CD4-positive, alpha-beta T cell treated with Interleukin-6 at 100 ng/mL for 8 hours (primary cell): ENCODE data around the gene MERTK.
"Not testable (repeated sequence)": the region's sequence is repeated elsewhere in the genome, so short reads cannot be mapped to it uniquely, and the experiment has no call there.

Source experiments
- DNase-seq: peaks from one replicate; pipeline ENCODE4 v3.0.0-alpha.2; 2020; ENCODE audit warnings: mixed read lengths, low spot score

Gene MERTK

GRCh38 chr2:111946294-111947114 is 48.1 kb downstream of the MERTK start:
- no peak for DNase-seq

GRCh38 chr2:111947219-111947618 is 48.8 kb downstream of the MERTK start:
- DNase-seq, result no peak

- no peak for DNase-seq
These were observed 50.4 kb downstream of the MERTK start for GRCh38 chr2:111948832-111949231.

- no peak for DNase-seq
These were observed 51.8 kb downstream of the MERTK start for GRCh38 chr2:111950236-111950635.

GRCh38 chr2:111951486-111951885 is 53.1 kb downstream of the MERTK start:
- DNase-seq, result no peak

- DNase-seq, result no peak
These were observed 54.6 kb downstream of the MERTK start for GRCh38 chr2:111952871-111953452.

GRCh38 chr2:111954602-111955332 is 56.4 kb downstream of the MERTK start:
- DNase-seq, result no peak

GRCh38 chr2:111957872-111958354 is 59.5 kb downstream of the MERTK start:
- DNase-seq, result no peak

GRCh38 chr2:111958901-111959300 is 60.5 kb downstream of the MERTK start:
- no peak for DNase-seq

GRCh38 chr2:111961663-111962062 is 63.3 kb downstream of the MERTK start:
- no peak for DNase-seq

- DNase-seq, result not testable (repeated sequence)
These were observed 64.7 kb downstream of the MERTK start for GRCh38 chr2:111963086-111963485.

- DNase-seq, result not testable (repeated sequence)
These were observed 65.1 kb downstream of the MERTK start for GRCh38 chr2:111963508-111963907.

- DNase-seq, result no peak
These were observed 66.7 kb downstream of the MERTK start for GRCh38 chr2:111965062-111965461.

GRCh38 chr2:111966241-111966640 is 67.8 kb downstream of the MERTK start:
- no peak for DNase-seq

- no peak for DNase-seq
These were observed 68.6 kb downstream of the MERTK start for GRCh38 chr2:111967018-111967417.

GRCh38 chr2:111970453-111970852 is 72.0 kb downstream of the MERTK start:
- DNase-seq, result no peak

- no peak for DNase-seq
These were observed 74.7 kb downstream of the MERTK start for GRCh38 chr2:111972955-111973565.

GRCh38 chr2:111973701-111974100 is 75.3 kb downstream of the MERTK start:
- no peak for DNase-seq

GRCh38 chr2:111975053-111975552 is 76.7 kb downstream of the MERTK start:
- DNase-seq, result no peak

GRCh38 chr2:111975819-111976218 is 77.4 kb downstream of the MERTK start:
- DNase-seq, result no peak

- no peak for DNase-seq
These were observed 78.8 kb downstream of the MERTK start for GRCh38 chr2:111977240-111977639.
